H1 (cell line): ENCODE measurements around the gene PTPRD. TPM values are rescaled to one million over a fixed set of nuclear protein-coding genes. Genes with fewer than 3 reads are reported as not detected.

Experiments
- ATF3 ChIP-seq: IDR thresholded peaks from 2 replicates; pipeline ENCODE4 v1.6.1; 2011; ENCODE audit warnings: low read depth, mild to moderate bottlenecking, low read length; ENCODE audit not compliant: insufficient read depth
- GABPA ChIP-seq: IDR thresholded peaks from 2 replicates; pipeline ENCODE4 v1.6.1; 2011; ENCODE audit warnings: mild to moderate bottlenecking, low read length, moderate library complexity, borderline replicate concordance; ENCODE audit not compliant: insufficient read depth
- KDM5A ChIP-seq: fragments of 200-600 bp; IDR thresholded peaks from 2 replicates; pipeline ENCODE4 v1.7.1; 2012; ENCODE audit warnings: mild to moderate bottlenecking, low read length, inconsistent platforms, mixed read lengths
- POLR2A ChIP-seq, 2 experiments: IDR thresholded peaks; 1 replicate in 1 of 2; 2 replicates in 1 of 2; pipeline ENCODE4 v1.6.1; 2011; ENCODE audit warnings: low read depth in 2 of 2, low read length in 2 of 2, mild to moderate bottlenecking in 2 of 2; ENCODE audit errors: control extremely low read depth in 1 of 2
- SIRT6 ChIP-seq: IDR thresholded peaks from one replicate; pipeline ENCODE4 v1.7.1; 2012; ENCODE audit warnings: low read length, inconsistent platforms
- SP4 ChIP-seq: IDR thresholded peaks from 2 replicates; pipeline ENCODE4 v1.6.1; 2012; ENCODE audit warnings: low read length, inconsistent platforms
- polyA plus RNA-seq, 7 experiments: library from polyadenylated mRNA; depleted of rRNA in 3 of 7; stranded (reverse) in 5 of 7; unstranded in 2 of 7; fragments of >200 nt in 5 of 7; fragments of 200-250 nt in 2 of 7; gene quantifications; 1 replicate in 5 of 7; 2 replicates in 1 of 7; 4 replicates in 1 of 7; pipeline versions ENCODE4 v1.2.1 to v1.2.3, GENCODE V29; 2011 to 2013; ENCODE audit warnings: missing spikeins in 2 of 7, mixed read lengths in 2 of 7
- total RNA-seq: library from RNA; stranded (reverse); fragmentation: NEBNext Ultra II Directional; extraction: Animal tissue kit (Norgen Biotek cat#: 25700); gene quantifications from 2 replicates; pipeline ENCODE4 v1.2.1, GENCODE V29; 2021

The PTPRD gene
- total and polyA plus RNA-seq, 2 of the 8 experiments (the other 6 are each of a cell fraction or from before 2014, with no cell fraction given) = 17.2 to 77.0 TPM

DNA sequence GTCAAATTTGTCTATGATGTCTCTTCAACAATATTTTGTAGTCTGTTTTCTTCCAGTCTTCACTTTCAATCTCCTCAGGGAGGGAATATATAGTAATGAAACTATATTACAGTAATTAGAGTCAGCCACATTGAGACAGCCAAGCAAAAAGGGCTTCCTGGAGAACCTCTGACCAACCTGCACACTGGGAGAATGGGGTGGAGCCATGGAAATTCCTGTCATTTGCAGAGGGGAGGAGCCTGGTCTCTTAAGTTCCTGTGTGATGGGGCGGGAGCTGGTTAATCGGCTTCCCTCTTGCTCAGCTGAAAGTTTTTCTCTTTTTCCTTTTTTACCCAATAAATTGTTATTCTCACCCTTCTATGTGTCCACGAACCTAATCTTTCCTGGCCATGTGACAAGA lies 1220.0 kb downstream of the PTPRD start (continued):
- TF ChIP-seq KDM5A (no peak), GABPA (no peak), POLR2A (IDR thresholded peaks at IDR 0.05; ENCODE audit: control extremely low read depth in 1 of 2, low read depth in 2 of 2, low read length in 2 of 2) (no peak), SP4 (no peak), ATF3 (no peak), SIRT6 (no peak)
